Activated naive CD4-positive, alpha-beta T cell treated with anti-CD3 and anti-CD28 coated beads, Interleukin-2, amount 50 U/mL, for 24 hours (primary cell): Measurements from ENCODE around the gene FGF14.

Source experiments
- H3K27ac Mint-ChIP-seq: one replicate; pipeline ENCODE4 v1.8.0; 2021; ENCODE audit warnings: mild to moderate bottlenecking, mixed read lengths
- H3K27me3 Mint-ChIP-seq: one replicate; pipeline ENCODE4 v1.8.0; 2021; ENCODE audit warnings: mixed read lengths
- H3K36me3 Mint-ChIP-seq: one replicate; pipeline ENCODE4 v1.8.0; 2021; ENCODE audit warnings: mixed read lengths
- H3K4me1 Mint-ChIP-seq: one replicate; pipeline ENCODE4 v1.8.0; 2021; ENCODE audit warnings: mixed read lengths
- H3K4me3 Mint-ChIP-seq: one replicate; pipeline ENCODE4 v1.8.0; 2021; ENCODE audit warnings: mild to moderate bottlenecking, mixed read lengths
- H3K9me3 Mint-ChIP-seq: one replicate; pipeline ENCODE4 v1.8.0; 2021; ENCODE audit warnings: mixed read lengths

FGF14 gene

DNA sequence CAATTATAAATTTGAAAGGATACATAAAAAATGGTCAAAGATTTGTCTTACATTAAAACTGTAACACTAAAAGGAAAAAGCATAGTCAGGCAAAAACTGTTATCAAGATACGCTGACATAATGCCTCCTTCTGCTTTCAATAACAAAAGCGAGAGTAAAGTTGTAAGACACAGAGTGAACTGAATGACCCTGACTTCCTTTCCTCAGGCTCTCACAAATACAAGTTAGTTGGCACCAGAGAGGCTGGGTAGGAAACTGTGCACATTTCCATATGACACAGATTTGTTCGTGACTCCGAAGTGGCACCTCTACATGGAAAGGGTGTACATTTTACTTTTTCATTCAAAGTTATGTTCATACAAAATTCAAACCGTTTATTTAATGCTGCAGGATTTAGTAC lies 15.4 kb downstream of the FGF14 start:
- Mint-ChIP-seq H3K36me3 (no peaks in the 10 kb centered on the region), H3K9me3 (no peaks in the 10 kb centered on the region), H3K4me1 (no peaks in the 10 kb centered on the region), H3K27me3 (peaks cover 10% of the 10 kb centered on the region), H3K4me3 (no peak overlapping the region), H3K27ac (no peak overlapping the region)

DNA sequence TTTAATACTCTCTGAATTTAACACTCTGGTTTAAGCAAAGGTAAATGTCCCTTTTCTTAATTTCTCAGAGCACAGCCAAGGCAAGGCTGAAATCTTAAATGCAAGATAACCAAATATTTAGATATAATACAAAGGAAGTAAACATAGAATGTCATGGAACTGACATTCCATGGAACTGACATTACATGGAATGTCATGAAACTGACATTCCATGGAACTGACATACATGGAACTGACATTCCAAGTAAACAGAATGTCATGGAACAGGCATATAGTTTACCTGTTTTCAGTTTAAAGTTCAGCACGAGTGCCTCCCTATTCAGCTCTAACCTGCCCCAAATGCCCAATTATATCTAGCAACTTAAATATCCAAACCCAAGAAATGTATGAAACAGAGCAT lies 21.8 kb downstream of the FGF14 start:
- Mint-ChIP-seq H3K27me3 (peaks cover 4% of the 10 kb centered on the region), H3K36me3 (no peaks in the 10 kb centered on the region), H3K9me3 (no peaks in the 10 kb centered on the region), H3K27ac (no peak overlapping the region), H3K4me1 (no peaks in the 10 kb centered on the region), H3K4me3 (no peak overlapping the region)

DNA sequence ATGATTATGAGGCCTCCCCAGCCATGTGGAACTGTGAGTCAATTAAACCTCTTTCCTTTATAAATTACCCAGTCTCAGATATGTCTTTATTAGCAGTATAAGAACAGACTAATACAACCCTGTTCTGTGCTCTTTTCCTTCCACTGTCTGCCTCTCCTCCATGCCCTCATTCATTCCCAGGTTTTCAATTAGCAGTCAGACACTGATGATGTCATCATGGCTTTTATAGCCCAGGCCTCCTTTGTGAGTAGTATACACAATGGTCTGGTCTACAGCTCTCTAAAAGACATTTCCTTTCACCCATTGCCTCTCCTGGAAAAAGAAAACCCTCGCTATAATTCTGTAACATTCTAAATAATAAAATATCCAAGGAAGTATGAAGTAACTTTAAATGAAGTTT lies 25.5 kb downstream of the FGF14 start:
- Mint-ChIP-seq H3K9me3 (no peaks in the 10 kb centered on the region), H3K36me3 (no peaks in the 10 kb centered on the region), H3K27ac (no peak overlapping the region), H3K4me1 (no peaks in the 10 kb centered on the region), H3K4me3 (no peak overlapping the region), H3K27me3 (no peaks in the 10 kb centered on the region)

DNA sequence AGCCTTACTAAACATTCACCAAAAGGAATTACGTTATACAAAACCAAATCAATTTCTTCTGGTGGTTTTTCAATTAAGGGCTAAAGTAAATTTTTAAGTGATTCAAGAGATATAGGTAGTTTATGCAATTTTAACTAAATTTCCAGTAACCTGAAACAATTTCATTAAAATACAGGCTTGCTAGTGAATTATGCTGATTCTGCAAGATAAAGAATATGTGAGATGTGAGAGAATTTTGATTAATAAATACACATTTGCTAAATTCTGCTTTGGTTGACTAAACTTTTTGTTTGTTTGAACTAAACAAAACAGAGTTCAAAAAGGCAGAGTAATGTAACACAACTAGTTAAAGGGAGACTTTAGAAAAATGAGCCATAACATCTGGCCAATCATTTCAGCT lies 27.1 kb downstream of the FGF14 start:
- Mint-ChIP-seq H3K4me3 (no peak overlapping the region), H3K36me3 (no peaks in the 10 kb centered on the region), H3K9me3 (no peaks in the 10 kb centered on the region), H3K27ac (no peak overlapping the region), H3K4me1 (no peaks in the 10 kb centered on the region), H3K27me3 (no peaks in the 10 kb centered on the region)

DNA sequence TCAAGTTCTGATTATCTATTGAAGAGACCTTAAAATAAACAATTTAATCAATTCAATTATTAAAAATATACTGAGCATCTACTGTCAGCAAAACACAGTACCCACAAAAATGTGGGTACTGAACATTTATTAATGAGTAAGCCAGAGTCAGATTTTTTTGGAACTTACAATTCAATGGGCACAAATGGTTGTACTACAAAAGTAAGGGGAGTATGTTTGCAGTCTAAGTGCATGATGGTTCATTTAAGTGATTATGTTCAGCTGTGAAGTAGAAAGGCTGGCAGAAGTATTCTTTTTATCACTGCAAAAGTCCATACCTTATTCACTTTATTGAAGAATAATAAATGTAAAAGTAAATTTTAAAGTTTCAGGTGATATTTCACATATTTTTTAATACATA lies 27.6 kb downstream of the FGF14 start:
- Mint-ChIP-seq H3K36me3 (no peaks in the 10 kb centered on the region), H3K4me1 (no peaks in the 10 kb centered on the region), H3K27me3 (no peaks in the 10 kb centered on the region), H3K4me3 (no peak overlapping the region), H3K27ac (no peak overlapping the region), H3K9me3 (no peaks in the 10 kb centered on the region)

DNA sequence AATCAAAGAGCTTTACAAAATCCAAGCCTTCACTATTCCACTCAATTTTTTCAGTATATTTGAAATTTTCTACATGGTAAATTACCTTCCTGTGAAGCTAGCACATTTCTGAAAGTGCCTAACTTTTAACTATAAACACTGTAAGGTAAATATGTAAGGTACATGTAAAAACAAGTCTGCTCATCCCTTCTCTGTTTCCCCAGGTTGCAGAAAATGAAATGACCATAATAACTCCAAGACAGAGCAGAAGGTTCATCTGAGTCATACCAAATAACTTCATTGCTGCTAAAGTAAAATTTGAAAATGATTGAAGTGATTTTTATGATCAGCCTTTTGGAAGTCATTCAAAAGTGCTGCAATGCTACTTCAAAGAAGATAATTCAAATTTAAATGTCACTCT lies 28.6 kb downstream of the FGF14 start:
- no peak overlapping the region for H3K4me3 Mint-ChIP-seq
- H3K4me1 Mint-ChIP-seq = no peaks in the 10 kb centered on the region
- H3K36me3 Mint-ChIP-seq = no peaks in the 10 kb centered on the region
- H3K27me3 Mint-ChIP-seq = no peaks in the 10 kb centered on the region
- no peaks in the 10 kb centered on the region for H3K9me3 Mint-ChIP-seq
- no peak overlapping the region for H3K27ac Mint-ChIP-seq

DNA sequence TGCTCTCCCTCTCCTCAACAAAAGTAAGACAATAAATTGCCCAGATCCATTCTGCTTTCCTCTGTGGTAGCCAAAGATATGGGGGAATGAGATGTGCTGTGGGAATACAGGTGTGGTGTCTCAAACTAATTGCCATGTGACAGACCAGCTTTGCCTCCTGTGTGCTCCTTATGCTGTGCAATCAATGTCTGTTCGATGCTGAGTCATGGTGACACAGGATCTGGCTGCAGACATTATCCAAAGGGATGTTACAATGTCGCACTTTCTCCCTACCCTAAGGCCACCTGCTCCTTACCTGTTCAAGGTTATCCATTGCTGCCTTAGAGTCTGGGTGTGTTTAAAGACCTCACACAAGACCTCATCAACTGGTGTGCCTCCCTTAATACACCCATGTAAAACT lies 32.5 kb downstream of the FGF14 start:
- Mint-ChIP-seq H3K4me1 (no peaks in the 10 kb centered on the region), H3K36me3 (no peaks in the 10 kb centered on the region), H3K27me3 (peaks cover 3% of the 10 kb centered on the region), H3K27ac (no peak overlapping the region), H3K9me3 (no peaks in the 10 kb centered on the region), H3K4me3 (no peak overlapping the region)

DNA sequence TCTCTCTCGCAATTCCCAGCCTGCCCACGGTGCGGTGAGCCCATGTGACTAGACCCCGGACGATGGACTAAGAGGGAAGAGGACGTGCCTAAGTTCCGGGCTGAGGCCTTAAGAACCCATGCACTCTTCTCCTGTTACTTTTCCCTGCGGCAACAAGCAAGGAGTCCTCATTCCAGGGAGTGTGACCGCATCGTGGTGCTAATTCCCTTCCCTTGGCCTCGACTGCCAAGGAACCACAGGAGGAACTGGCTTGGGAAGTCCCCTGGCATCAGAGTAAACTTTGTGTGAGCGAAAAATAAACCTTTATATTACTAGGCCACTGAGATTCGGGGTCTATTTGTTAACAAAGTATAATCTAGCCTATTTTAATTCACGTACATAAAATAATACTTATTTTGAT lies 34.0 kb downstream of the FGF14 start:
- no peak overlapping the region for H3K27ac Mint-ChIP-seq
- no peak overlapping the region for H3K4me3 Mint-ChIP-seq
- H3K27me3 Mint-ChIP-seq = peaks cover 7% of the 10 kb centered on the region
- no peaks in the 10 kb centered on the region for H3K4me1 Mint-ChIP-seq
- H3K36me3 Mint-ChIP-seq = no peaks in the 10 kb centered on the region
- no peaks in the 10 kb centered on the region for H3K9me3 Mint-ChIP-seq

DNA sequence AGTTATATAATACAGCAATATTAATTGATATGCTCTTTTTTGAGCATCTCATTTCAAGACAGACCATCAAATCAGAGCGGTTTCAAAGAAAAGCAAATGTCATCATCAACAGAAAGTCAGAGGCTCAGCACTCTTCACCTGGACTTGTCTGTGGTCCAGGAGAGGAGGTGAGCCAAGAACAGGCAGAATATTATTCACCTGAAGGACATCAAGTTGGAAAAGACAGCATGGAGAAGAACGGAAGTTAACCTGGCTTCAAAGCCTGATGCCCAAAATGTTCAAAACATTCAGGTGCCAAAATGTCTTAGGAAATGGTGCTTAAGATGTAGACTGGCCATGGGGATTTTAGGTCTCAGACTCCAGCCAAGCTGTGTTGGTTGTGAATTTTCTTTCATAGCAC lies 40.7 kb downstream of the FGF14 start:
- peaks cover 21% of the 10 kb centered on the region for H3K27me3 Mint-ChIP-seq

DNA sequence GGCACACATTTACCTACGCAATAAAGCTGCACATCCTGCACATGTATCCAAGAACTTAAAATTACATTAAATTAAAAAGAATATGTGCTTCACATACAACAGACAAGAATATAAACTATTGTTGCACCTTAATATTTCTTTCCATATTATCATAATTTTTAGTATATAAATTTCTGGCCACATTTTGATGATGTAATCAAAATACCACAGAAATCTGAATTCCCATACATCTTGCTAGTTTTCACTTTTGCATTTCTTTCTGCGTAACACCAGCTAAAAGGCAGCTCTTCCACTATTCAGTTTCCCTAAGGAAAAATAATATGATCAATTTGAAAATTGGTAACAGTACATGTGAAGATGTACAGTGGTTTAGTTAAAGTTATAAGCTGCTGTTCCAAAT lies 42.6 kb downstream of the FGF14 start:
- H3K27me3 Mint-ChIP-seq = peaks cover 22% of the 10 kb centered on the region
- no peak overlapping the region for H3K27ac Mint-ChIP-seq
- no peaks in the 10 kb centered on the region for H3K9me3 Mint-ChIP-seq
- H3K4me3 Mint-ChIP-seq = no peak overlapping the region
- H3K4me1 Mint-ChIP-seq = no peaks in the 10 kb centered on the region
- H3K36me3 Mint-ChIP-seq = no peaks in the 10 kb centered on the region

More for the DNA sequence above, 40.7 kb downstream of the FGF14 start:
- Mint-ChIP-seq H3K27ac (no peak overlapping the region), H3K9me3 (no peaks in the 10 kb centered on the region), H3K36me3 (no peaks in the 10 kb centered on the region), H3K4me1 (no peaks in the 10 kb centered on the region), H3K4me3 (no peak overlapping the region)

DNA sequence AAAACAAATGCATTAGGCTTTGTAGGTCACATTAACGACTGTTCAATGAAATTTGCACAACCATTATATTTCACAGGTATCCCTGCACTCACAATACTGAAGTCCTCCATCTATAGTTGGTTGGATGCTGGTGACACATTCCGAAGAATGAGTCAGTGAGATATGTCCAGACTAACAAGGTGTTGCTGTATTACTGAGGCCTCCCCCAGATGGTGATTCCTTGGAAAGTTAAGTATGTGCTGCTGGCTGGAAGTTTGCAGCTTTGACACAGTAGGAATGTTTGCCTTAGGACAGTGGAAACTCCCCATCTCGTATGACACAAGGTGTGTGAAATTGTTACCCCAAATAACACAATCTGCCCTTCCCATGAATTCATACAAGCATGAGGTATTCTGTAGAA lies 46.6 kb downstream of the FGF14 start:
- no peak overlapping the region for H3K27ac Mint-ChIP-seq
- H3K4me1 Mint-ChIP-seq = no peaks in the 10 kb centered on the region
- H3K9me3 Mint-ChIP-seq = no peaks in the 10 kb centered on the region
- peaks cover 14% of the 10 kb centered on the region for H3K27me3 Mint-ChIP-seq
- no peaks in the 10 kb centered on the region for H3K36me3 Mint-ChIP-seq
- H3K4me3 Mint-ChIP-seq = no peak overlapping the region

DNA sequence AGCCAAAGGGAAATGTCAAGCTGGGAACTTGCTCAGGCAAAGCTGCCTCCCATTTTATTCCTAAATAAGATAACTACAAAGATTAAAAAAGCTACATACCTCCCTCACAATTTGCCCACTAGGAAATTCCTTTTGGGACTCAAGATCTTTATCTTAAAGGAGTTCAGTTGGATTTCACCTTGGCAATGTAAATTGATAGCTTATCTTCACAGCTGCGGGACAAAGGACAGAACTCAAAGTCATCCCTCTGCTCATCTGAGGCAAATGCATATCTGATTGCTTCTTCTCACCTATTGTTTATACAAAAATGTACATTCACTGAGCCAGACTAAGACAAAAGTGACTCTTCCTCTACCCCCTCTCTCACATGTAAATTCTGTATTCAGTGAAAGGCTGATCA lies 47.8 kb downstream of the FGF14 start:
- H3K9me3 Mint-ChIP-seq = no peaks in the 10 kb centered on the region
- H3K36me3 Mint-ChIP-seq = no peaks in the 10 kb centered on the region
- no peaks in the 10 kb centered on the region for H3K4me1 Mint-ChIP-seq
- H3K27me3 Mint-ChIP-seq = peaks cover 14% of the 10 kb centered on the region
- H3K27ac Mint-ChIP-seq = no peak overlapping the region
- H3K4me3 Mint-ChIP-seq = no peak overlapping the region

DNA sequence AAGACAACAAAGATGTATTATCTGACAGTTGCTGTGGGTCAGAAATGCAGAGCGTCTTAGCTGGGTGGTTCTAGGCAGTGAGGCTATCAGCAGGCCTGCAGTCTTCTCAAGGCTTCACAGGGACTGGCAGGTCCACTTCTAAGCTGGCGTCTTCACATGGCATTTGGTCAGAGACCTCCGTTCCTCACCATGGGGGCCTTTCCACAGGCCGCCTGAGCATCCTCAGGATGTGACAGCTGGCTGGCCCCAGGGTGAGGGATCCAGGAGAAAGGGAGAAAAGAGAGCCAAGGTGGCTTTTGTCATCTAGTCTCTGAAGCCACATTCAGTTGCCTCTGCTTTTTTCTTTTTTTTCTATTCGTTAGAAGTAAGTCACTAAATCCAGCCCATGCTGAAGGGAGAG lies 50.3 kb downstream of the FGF14 start:
- H3K4me3 Mint-ChIP-seq = no peak overlapping the region
- no peaks in the 10 kb centered on the region for H3K9me3 Mint-ChIP-seq

DNA sequence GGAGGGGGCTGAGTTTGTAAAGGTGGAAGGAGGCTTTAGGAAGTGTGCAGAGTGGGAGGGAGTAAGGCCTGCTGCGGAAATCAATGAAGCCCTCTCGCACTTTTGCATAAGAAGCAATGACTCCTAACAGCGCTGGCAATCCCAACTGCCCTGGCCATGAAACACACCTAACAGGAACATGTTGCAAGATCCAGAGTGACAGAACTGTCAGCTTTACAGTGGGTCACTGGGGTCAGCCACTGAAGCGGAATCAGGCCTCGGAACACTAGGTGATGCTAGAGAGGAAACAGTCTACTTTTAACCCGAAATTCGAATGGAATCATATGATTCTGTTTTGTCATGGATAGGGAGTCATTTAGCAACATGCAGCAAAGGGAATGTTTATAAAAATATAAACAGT lies 54.4 kb downstream of the FGF14 start:
- Mint-ChIP-seq H3K4me3 (no peak overlapping the region), H3K27ac (no peak overlapping the region), H3K27me3 (peaks cover 8% of the 10 kb centered on the region), H3K9me3 (no peaks in the 10 kb centered on the region), H3K4me1 (no peaks in the 10 kb centered on the region), H3K36me3 (no peaks in the 10 kb centered on the region)

More for the DNA sequence above, 50.3 kb downstream of the FGF14 start:
- Mint-ChIP-seq H3K4me1 (no peaks in the 10 kb centered on the region), H3K36me3 (no peaks in the 10 kb centered on the region), H3K27ac (no peak overlapping the region), H3K27me3 (peaks cover 10% of the 10 kb centered on the region)

DNA sequence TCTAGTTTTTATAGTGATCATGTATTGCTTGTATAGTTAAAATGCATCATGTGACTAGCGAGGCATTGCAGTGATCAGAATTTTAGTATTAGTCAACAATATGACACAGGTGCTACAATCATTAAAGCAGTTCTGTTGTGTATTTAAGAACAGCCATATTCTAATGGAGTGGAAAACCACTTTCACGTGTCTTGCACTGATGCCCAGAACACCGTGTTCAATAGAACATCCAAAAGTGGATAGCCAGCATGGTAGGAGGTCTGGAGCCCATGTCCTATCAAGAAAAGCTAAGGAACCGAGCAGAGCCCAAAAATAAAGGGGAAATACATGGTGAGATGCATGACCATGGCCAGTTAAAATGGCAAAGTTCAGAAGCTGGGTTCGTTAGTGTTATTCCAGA lies 55.1 kb downstream of the FGF14 start:
- Mint-ChIP-seq H3K27ac (no peak overlapping the region), H3K4me3 (no peak overlapping the region), H3K4me1 (no peaks in the 10 kb centered on the region), H3K27me3 (peaks cover 8% of the 10 kb centered on the region), H3K36me3 (no peaks in the 10 kb centered on the region), H3K9me3 (no peaks in the 10 kb centered on the region)

DNA sequence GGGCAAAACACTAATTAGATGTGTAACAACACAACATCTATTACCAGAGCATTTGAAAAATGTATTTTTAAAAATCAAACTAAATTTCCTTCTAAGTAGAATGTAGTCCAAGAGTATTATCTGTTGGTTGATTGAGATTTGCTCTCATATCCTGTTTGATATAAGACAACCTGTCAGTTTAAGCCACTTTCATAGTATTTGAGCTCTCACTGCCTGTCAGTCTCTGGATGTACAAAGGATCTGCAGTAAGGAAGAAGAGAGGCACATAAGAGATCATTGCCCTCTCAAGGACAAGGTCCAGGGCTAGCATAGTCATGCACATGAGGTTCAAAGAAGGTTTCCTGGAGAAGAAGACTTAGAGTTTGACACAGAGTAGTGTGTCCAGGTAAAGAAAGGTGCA lies 57.4 kb downstream of the FGF14 start:
- no peak overlapping the region for H3K27ac Mint-ChIP-seq
- H3K27me3 Mint-ChIP-seq = peaks cover 9% of the 10 kb centered on the region
- no peaks in the 10 kb centered on the region for H3K4me1 Mint-ChIP-seq
- no peak overlapping the region for H3K4me3 Mint-ChIP-seq
- H3K9me3 Mint-ChIP-seq = no peaks in the 10 kb centered on the region
- H3K36me3 Mint-ChIP-seq = no peaks in the 10 kb centered on the region

DNA sequence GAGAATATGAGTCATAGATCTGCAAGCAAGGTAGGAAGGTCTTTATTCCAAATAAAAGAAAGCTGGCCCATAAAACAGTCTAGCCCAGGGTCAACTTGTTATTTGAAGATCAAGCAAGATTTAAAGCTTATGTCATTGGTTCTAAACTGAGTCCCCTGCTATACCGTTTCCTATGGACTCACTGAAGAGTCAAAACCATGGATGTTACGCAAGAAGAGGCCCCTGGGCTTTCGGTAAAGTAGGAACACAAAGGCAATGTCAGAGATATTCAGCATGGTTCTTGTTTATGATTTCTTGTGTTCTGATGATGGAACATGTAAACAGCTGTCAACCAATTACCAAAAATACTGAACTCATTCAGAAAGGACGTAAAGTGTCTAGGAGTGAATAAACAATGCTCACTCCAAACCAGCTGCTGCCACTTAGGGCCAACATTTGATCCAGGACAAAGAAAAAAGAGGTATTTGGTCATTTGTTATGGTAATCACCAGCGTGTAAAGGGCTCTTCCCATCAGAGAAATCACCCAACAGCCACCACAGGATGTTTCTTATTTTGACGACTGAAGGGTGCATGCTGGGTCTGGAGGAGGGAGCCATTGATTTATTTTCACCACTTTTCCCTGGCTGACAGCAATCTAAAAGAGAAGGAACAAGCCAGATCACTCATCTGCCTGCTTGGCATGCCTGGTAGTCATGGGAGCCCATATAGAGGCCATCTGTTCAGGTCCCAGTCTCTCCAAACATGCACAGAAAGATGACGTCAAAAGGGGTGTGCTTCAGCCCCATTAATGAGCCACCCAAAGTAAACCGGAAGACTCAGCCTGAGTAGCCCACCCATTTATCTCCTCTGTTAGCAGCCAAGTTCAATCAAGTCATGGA lies 68.3 kb downstream of the FGF14 start:
- no peak overlapping the region for H3K4me3 Mint-ChIP-seq
- H3K9me3 Mint-ChIP-seq = no peaks in the 10 kb centered on the region
- no peak overlapping the region for H3K27ac Mint-ChIP-seq
- no peaks in the 10 kb centered on the region for H3K4me1 Mint-ChIP-seq
- no peaks in the 10 kb centered on the region for H3K36me3 Mint-ChIP-seq
- peaks cover 31% of the 10 kb centered on the region for H3K27me3 Mint-ChIP-seq
